ENCODE measurements around the gene TTLL12.

Gene TTLL12

GRCh38 chr22:43128116-43128515 is 58.8 kb downstream of the TTLL12 start:
- no peak for TF ChIP-seq CTCF (IDR thresholded peaks at IDR 0.05; ENCODE audit: control extremely low read depth, extremely low read depth, low read depth, missing control alignments)
- CTCF ChIA-PET: no interaction called here
- DNase-seq (ENCODE audit: extremely low spot score): no peak
- POLR2A ChIA-PET: no interaction called here

- ChIA-PET POLR2A (no interaction called here), CTCF (interaction anchor here (1.6 kb wide), 1 partner anchor 8 kb away, joined by 5 read pairs; no protein-coding TSS in a partner anchor)
- no peak for TF ChIP-seq CTCF (IDR thresholded peaks at IDR 0.05; ENCODE audit: control extremely low read depth, extremely low read depth, low read depth, missing control alignments)
- no peak for DNase-seq (ENCODE audit: extremely low spot score)
These were observed 59.6 kb downstream of the TTLL12 start for GRCh38 chr22:43127166-43127908.

DNA sequence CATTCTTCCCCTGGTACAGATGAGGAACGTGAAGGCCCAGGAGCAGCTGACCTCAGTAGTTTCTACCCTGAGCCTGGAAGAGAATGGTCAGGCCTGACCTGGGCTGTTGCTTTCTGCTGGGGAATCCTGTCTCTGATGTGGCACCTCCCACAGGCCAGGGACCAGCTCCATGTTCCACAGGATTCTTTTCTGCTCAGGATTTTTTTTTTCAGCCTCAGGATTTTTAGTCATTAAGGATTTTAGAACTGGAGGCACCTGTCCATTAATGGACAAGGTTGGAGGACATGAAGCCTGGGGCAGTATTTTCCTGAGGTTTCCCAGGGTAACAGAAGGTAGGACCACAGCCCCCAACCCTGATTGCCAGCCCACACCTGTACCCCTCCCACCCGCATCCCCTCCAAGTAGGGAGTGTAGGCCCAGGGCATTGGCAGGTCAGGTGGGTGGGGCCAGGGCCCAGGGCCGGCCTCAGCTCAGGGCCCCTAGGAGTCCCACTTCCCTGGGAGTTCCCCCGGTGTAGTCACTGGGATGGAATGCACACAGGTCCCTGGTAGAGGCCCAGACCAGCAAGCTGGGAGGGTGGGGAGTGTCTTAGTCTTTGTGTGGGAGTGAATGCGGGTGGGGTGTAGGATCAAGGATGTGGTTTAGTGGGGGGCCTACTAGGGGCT is 60.3 kb downstream of the TTLL12 start:
- CTCF ChIA-PET: interaction anchor here (0.9 to 1.6 kb wide), 2 partner anchors 9 to 10 kb away, joined by 5 read pairs; no protein-coding TSS in a partner anchor
- POLR2A ChIA-PET: interaction anchor here (0.6 kb wide), 1 partner anchor 1213 kb away, joined by 3 read pairs; no protein-coding TSS in a partner anchor
- no peak for TF ChIP-seq CTCF (IDR thresholded peaks at IDR 0.05; ENCODE audit: control extremely low read depth, extremely low read depth, low read depth, missing control alignments)
- peak; percentile 50 for DNase-seq (ENCODE audit: extremely low spot score)

- no peak for TF ChIP-seq CTCF (IDR thresholded peaks at IDR 0.05; ENCODE audit: control extremely low read depth, extremely low read depth, low read depth, missing control alignments)
- ChIA-PET CTCF (interaction anchor here (0.9 to 1.7 kb wide), 4 partner anchors 11 to 29 kb away, joined by 3 to 6 read pairs (median 4); no protein-coding TSS in a partner anchor), POLR2A (no interaction called here)
- peak; percentile 72 for DNase-seq (ENCODE audit: extremely low spot score)
These were observed 67.9 kb downstream of the TTLL12 start for GRCh38 chr22:43118953-43119458.

- no peak for DNase-seq (ENCODE audit: extremely low spot score)
- ChIA-PET POLR2A (no interaction called here), CTCF (interaction anchor here (1.0 to 1.7 kb wide), 3 partner anchors 17 to 28 kb away, joined by 3 to 6 read pairs (median 3); no protein-coding TSS in a partner anchor)
- TF ChIP-seq CTCF (IDR thresholded peaks at IDR 0.05; ENCODE audit: control extremely low read depth, extremely low read depth, low read depth, missing control alignments): no peak
These were observed 68.7 kb downstream of the TTLL12 start for GRCh38 chr22:43118024-43118849.

GRCh38 chr22:43116932-43117331 is 70.0 kb downstream of the TTLL12 start:
- no peak for TF ChIP-seq CTCF (IDR thresholded peaks at IDR 0.05; ENCODE audit: control extremely low read depth, extremely low read depth, low read depth, missing control alignments)
- CTCF ChIA-PET: no interaction called here
- DNase-seq (ENCODE audit: extremely low spot score): no peak
- POLR2A ChIA-PET: no interaction called here

Data from GM10248 (cell line).